ENCODE data around the gene CADPS. TPM values are rescaled to one million over a fixed set of nuclear protein-coding genes. Genes with fewer than 3 reads are reported as not detected.

The CADPS gene
- total RNA-seq, 1 experiment from 2014 or later = 7.0 TPM

DNA sequence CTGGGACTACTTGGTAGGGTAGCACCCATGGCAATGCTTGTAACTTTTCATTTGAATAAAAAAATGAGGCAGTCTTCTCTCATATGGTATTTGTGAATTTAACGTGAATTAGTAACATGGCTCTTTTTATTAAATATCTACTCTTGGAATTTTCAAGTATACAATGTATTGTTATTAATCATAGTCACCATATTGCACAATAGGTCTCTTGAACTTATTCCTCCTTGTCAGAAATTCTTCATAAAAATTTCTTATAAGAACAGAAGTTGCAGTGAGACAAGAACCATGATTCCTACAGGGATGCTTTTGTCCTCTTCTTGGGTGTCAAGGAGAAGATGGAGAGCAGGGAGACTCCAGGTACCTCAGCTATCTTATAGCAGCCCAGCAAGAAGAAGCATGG is 298.1 kb downstream of the CADPS start (continued):
- no peak for TF ChIP-seq CREB1 (CRISPR knock-in tag; IDR thresholded peaks at IDR 0.05)

DNA sequence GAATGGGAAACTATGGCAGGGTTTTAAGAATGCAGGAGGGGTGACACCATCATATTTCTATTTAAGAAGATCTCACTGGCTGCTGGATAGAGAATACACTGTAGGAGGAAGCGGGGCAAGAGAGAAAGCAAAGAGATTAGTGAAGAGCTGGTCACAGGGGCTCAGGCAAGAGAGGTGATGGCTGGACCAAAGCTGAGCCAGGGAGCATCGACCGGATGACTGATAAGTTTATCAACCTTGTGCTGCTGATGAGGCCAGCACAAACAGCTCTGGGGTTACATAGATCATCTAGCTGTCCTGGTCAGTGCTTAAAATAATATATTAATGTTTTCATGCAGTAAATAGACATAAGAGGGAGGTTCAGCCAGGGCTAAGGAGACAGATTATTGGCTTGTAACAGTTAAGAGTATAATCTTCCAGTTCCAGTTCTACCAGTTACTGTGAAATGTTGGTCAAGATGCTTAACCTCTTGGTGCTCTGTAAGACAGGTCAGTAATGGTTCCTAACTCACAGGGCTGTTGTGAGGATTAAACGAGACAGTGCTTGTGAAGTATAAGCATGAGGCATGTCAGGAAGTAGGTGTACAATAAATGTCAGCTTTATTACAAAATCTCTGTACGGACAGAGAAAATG is 300.8 kb downstream of the CADPS start:
- TF ChIP-seq MXD4 (CRISPR knock-in tag; IDR thresholded peaks at IDR 0.05; ENCODE audit: borderline replicate concordance) (no peak), PRRX2 (CRISPR knock-in tag; IDR thresholded peaks at IDR 0.05) (no peak), GRHL2 (CRISPR knock-in tag; IDR thresholded peaks at IDR 0.05; ENCODE audit: insufficient replicate concordance, severe bottlenecking) (no peak), RELA (CRISPR knock-in tag; IDR thresholded peaks at IDR 0.05; ENCODE audit: borderline replicate concordance) (no peak), ESRRA (CRISPR knock-in tag; IDR thresholded peaks at IDR 0.05; ENCODE audit: borderline replicate concordance) (no peak), TEAD4 (CRISPR knock-in tag; IDR thresholded peaks at IDR 0.05) (no peak), TEAD1 (CRISPR knock-in tag; IDR thresholded peaks at IDR 0.05) (no peak), ELF4 (CRISPR knock-in tag; IDR thresholded peaks at IDR 0.05; ENCODE audit: low read depth) (no peak), NR2C2 (CRISPR knock-in tag; IDR thresholded peaks at IDR 0.05) (no peak), CBFB (CRISPR knock-in tag; IDR thresholded peaks at IDR 0.05; ENCODE audit: low read depth) (no peak), NFATC4 (CRISPR knock-in tag; IDR thresholded peaks at IDR 0.05) (no peak), ATF1 (CRISPR knock-in tag; IDR thresholded peaks at IDR 0.05) (no peak)
- TF ChIP-seq, protein P1, sequence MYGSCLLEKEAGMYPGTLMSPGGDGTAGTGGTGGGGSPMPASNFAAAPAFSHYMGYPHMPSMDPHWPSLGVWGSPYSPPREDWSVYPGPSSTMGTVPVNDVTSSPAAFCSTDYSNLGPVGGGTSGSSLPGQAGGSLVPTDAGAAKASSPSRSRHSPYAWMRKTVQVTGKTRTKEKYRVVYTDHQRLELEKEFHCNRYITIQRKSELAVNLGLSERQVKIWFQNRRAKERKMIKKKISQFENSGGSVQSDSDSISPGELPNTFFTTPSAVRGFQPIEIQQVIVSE (CRISPR knock-in tag; IDR thresholded peaks at IDR 0.05; ENCODE audit: borderline replicate concordance) = no peak
- TF ChIP-seq, protein P2, sequence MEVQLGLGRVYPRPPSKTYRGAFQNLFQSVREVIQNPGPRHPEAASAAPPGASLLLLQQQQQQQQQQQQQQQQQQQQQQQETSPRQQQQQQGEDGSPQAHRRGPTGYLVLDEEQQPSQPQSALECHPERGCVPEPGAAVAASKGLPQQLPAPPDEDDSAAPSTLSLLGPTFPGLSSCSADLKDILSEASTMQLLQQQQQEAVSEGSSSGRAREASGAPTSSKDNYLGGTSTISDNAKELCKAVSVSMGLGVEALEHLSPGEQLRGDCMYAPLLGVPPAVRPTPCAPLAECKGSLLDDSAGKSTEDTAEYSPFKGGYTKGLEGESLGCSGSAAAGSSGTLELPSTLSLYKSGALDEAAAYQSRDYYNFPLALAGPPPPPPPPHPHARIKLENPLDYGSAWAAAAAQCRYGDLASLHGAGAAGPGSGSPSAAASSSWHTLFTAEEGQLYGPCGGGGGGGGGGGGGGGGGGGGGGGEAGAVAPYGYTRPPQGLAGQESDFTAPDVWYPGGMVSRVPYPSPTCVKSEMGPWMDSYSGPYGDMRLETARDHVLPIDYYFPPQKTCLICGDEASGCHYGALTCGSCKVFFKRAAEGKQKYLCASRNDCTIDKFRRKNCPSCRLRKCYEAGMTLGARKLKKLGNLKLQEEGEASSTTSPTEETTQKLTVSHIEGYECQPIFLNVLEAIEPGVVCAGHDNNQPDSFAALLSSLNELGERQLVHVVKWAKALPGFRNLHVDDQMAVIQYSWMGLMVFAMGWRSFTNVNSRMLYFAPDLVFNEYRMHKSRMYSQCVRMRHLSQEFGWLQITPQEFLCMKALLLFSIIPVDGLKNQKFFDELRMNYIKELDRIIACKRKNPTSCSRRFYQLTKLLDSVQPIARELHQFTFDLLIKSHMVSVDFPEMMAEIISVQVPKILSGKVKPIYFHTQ (CRISPR knock-in tag; IDR thresholded peaks at IDR 0.05) = no peak
- TF ChIP-seq, protein P3, sequence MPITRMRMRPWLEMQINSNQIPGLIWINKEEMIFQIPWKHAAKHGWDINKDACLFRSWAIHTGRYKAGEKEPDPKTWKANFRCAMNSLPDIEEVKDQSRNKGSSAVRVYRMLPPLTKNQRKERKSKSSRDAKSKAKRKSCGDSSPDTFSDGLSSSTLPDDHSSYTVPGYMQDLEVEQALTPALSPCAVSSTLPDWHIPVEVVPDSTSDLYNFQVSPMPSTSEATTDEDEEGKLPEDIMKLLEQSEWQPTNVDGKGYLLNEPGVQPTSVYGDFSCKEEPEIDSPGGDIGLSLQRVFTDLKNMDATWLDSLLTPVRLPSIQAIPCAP (CRISPR knock-in tag; IDR thresholded peaks at IDR 0.05) = no peak
- DNase-seq (ENCODE audit: low spot score) = no peak
- Mint-ChIP-seq H3K36me3 (peaks cover 10% of the 10 kb centered on the region), H3K27me3 (ENCODE audit: low read depth) (no peaks in the 10 kb centered on the region), H3K4me3 (no peak overlapping the region), H3K4me1 (no peaks in the 10 kb centered on the region), H3K27ac (no peak overlapping the region), H3K9me3 (peaks cover 19% of the 10 kb centered on the region)
- no peak for ATAC-seq
- ChIA-PET POLR2A (no interaction called here), CTCF (interaction anchor here (1.1 kb wide), 1 partner anchor 15 kb away, joined by 3 read pairs; no protein-coding TSS in a partner anchor)

DNA sequence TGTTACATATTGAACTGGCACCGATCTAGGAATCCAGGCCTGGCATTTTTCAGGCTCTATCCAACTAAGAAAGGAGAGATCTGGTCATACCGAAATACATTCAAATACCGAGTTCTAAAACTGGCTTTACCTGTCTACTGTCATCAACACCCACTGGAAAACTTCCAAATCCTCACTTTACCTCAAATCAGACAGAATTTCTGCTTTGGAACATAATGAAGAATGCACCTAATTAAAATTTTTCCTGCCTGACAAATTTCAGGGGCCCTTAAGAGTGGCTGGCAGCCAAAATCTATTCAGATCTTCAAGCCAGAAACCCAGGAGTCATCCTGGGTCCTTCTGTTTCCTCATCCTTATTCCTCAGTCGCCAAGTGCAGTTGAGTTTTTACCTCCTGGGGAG is 303.3 kb downstream of the CADPS start:
- POLR2A ChIA-PET = no interaction called here
- no peak overlapping the region for H3K27ac Mint-ChIP-seq
- H3K4me3 Mint-ChIP-seq = no peak overlapping the region
- no peak for ATAC-seq
- no peaks in the 10 kb centered on the region for H3K4me1 Mint-ChIP-seq
- CTCF ChIA-PET = interaction anchor here (1.0 kb wide), 1 partner anchor 13 kb away, joined by 3 read pairs; no protein-coding TSS in a partner anchor
- no peaks in the 10 kb centered on the region for H3K36me3 Mint-ChIP-seq
- H3K9me3 Mint-ChIP-seq = no peaks in the 10 kb centered on the region
- DNase-seq (ENCODE audit: low spot score) = no peak
- no peaks in the 10 kb centered on the region for H3K27me3 Mint-ChIP-seq (ENCODE audit: low read depth)
- TF ChIP-seq PRRX2 (CRISPR knock-in tag; IDR thresholded peaks at IDR 0.05) (no peak), NR3C1 (CRISPR knock-in tag; conservative IDR thresholded peaks at IDR 0.05; ENCODE audit: low read depth) (no peak), EMX1 (CRISPR knock-in tag; IDR thresholded peaks at IDR 0.05) (no peak), ESRRA (CRISPR knock-in tag; IDR thresholded peaks at IDR 0.05; ENCODE audit: borderline replicate concordance) (no peak), CREM (CRISPR knock-in tag; IDR thresholded peaks at IDR 0.05) (no peak), MYBL2 (CRISPR knock-in tag; IDR thresholded peaks at IDR 0.05) (no peak), NR2C2 (CRISPR knock-in tag; IDR thresholded peaks at IDR 0.05) (no peak)
- TF ChIP-seq, protein P4, sequence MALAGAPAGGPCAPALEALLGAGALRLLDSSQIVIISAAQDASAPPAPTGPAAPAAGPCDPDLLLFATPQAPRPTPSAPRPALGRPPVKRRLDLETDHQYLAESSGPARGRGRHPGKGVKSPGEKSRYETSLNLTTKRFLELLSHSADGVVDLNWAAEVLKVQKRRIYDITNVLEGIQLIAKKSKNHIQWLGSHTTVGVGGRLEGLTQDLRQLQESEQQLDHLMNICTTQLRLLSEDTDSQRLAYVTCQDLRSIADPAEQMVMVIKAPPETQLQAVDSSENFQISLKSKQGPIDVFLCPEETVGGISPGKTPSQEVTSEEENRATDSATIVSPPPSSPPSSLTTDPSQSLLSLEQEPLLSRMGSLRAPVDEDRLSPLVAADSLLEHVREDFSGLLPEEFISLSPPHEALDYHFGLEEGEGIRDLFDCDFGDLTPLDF (CRISPR knock-in tag; IDR thresholded peaks at IDR 0.05) = no peak
- TF ChIP-seq, protein P5, sequence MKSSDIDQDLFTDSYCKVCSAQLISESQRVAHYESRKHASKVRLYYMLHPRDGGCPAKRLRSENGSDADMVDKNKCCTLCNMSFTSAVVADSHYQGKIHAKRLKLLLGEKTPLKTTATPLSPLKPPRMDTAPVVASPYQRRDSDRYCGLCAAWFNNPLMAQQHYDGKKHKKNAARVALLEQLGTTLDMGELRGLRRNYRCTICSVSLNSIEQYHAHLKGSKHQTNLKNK (CRISPR knock-in tag; IDR thresholded peaks at IDR 0.05) = no peak
- TF ChIP-seq, protein P6, sequence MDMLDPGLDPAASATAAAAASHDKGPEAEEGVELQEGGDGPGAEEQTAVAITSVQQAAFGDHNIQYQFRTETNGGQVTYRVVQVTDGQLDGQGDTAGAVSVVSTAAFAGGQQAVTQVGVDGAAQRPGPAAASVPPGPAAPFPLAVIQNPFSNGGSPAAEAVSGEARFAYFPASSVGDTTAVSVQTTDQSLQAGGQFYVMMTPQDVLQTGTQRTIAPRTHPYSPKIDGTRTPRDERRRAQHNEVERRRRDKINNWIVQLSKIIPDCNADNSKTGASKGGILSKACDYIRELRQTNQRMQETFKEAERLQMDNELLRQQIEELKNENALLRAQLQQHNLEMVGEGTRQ (CRISPR knock-in tag; IDR thresholded peaks at IDR 0.05) = no peak
- TF ChIP-seq, protein P7, sequence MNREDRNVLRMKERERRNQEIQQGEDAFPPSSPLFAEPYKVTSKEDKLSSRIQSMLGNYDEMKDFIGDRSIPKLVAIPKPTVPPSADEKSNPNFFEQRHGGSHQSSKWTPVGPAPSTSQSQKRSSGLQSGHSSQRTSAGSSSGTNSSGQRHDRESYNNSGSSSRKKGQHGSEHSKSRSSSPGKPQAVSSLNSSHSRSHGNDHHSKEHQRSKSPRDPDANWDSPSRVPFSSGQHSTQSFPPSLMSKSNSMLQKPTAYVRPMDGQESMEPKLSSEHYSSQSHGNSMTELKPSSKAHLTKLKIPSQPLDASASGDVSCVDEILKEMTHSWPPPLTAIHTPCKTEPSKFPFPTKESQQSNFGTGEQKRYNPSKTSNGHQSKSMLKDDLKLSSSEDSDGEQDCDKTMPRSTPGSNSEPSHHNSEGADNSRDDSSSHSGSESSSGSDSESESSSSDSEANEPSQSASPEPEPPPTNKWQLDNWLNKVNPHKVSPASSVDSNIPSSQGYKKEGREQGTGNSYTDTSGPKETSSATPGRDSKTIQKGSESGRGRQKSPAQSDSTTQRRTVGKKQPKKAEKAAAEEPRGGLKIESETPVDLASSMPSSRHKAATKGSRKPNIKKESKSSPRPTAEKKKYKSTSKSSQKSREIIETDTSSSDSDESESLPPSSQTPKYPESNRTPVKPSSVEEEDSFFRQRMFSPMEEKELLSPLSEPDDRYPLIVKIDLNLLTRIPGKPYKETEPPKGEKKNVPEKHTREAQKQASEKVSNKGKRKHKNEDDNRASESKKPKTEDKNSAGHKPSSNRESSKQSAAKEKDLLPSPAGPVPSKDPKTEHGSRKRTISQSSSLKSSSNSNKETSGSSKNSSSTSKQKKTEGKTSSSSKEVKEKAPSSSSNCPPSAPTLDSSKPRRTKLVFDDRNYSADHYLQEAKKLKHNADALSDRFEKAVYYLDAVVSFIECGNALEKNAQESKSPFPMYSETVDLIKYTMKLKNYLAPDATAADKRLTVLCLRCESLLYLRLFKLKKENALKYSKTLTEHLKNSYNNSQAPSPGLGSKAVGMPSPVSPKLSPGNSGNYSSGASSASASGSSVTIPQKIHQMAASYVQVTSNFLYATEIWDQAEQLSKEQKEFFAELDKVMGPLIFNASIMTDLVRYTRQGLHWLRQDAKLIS (CRISPR knock-in tag; IDR thresholded peaks at IDR 0.05; ENCODE audit: borderline replicate concordance) = no peak
